Gastroesophageal sphincter (tissue), 3 donors: ENCODE measurements around the gene TTC7B.

Source experiments
- CTCF ChIP-seq, 4 experiments: fragments of 200-600 bp in 2 of 4; fragments of 450-650 bp in 2 of 4; sonication (generic) in 1 of 4; IDR thresholded peaks; one replicate each; pipeline ENCODE4 v1.5.1; 2017 to 2019; ENCODE audit warnings: antibody characterized with exemption in 4 of 4, mild to moderate bottlenecking in 2 of 4, moderate library complexity in 2 of 4
- EP300 ChIP-seq: sonication (generic); formaldehyde crosslinking; IDR thresholded peaks from one replicate; pipeline ENCODE4 v1.6.1; 2017; ENCODE audit warnings: antibody characterized with exemption, mild to moderate bottlenecking

GRCh38 chr14:90475298-90475697 is 340.9 kb downstream of the TTC7B start:
- no peak for TF ChIP-seq EP300
- TF ChIP-seq CTCF (IDR thresholded peaks at IDR 0.05), result no peak
